ENCODE results near the gene MELTF.

The MELTF gene

DNA sequence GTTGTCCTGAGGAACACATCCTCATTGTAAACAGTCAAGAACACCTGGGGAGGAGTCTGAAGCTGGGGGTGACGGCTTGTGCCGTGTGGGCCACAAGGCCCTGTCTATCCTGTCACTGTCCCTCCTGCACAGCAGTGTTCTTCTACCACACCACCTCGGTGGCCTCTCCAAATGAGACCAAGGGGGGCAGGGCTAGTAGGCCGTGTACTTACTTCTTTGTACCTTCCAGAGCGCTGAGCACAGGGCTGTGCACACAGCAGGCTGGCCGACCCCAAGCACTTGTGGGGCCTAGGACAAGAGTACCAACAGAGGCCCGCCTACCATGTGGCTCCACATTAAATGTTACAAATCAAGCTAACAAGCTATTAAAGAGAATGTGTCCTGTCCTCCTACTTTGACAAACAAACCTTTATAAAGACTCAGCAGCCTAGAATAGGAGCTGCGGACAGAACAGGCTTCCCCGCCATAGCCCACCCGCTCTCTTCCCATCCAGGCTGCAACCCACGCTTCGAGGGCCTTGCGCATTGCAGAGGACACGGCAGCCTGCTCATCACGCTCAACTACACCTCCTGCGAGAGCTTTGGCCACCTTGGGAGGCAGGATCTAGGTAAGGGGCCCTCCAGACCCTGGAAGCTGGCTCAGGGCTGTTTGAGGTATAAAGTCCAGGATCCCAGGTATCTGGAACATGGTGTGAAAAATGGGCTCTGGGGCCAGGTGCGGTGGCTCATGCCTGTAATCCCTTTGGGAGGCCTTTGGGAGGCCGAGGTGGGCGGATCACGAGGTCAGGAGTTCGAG, 30.5 kb downstream of the MELTF start:
- TF ChIP-seq, protein P1, sequence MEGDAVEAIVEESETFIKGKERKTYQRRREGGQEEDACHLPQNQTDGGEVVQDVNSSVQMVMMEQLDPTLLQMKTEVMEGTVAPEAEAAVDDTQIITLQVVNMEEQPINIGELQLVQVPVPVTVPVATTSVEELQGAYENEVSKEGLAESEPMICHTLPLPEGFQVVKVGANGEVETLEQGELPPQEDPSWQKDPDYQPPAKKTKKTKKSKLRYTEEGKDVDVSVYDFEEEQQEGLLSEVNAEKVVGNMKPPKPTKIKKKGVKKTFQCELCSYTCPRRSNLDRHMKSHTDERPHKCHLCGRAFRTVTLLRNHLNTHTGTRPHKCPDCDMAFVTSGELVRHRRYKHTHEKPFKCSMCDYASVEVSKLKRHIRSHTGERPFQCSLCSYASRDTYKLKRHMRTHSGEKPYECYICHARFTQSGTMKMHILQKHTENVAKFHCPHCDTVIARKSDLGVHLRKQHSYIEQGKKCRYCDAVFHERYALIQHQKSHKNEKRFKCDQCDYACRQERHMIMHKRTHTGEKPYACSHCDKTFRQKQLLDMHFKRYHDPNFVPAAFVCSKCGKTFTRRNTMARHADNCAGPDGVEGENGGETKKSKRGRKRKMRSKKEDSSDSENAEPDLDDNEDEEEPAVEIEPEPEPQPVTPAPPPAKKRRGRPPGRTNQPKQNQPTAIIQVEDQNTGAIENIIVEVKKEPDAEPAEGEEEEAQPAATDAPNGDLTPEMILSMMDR (conservative IDR thresholded peaks at IDR 0.05; ENCODE audit: low read depth, low read length), result no peak
- H3K4me3 ChIP-seq (ENCODE audit: low read depth, low read length), result no peak overlapping the region
- no peak for DNase-seq (ENCODE audit: low read depth)

DNA sequence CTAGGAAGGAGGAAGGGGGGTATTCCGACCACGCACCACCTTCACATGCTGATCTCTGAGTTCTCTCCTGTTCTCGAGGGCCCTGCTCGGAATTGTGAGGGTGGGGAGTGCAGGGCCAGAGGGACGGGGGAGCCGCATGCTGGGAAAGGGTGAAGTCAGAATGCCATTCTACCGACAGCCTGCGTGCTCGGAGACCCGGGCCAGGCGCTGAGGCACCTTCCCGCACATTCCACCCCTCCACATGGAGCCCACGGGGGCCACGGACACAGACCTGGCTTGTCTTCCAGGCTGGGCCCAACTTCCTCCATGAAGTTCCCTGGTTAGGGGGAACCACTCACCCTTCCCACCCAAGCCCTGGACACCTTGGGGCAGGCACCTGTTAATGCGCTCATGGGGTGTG, 32.3 kb downstream of the MELTF start:
- TF ChIP-seq, protein P1 (conservative IDR thresholded peaks at IDR 0.05; ENCODE audit: low read depth, low read length), result no peak
- H3K4me3 ChIP-seq (ENCODE audit: low read depth, low read length), result no peak overlapping the region
- DNase-seq (ENCODE audit: low read depth), result no peak

DNA sequence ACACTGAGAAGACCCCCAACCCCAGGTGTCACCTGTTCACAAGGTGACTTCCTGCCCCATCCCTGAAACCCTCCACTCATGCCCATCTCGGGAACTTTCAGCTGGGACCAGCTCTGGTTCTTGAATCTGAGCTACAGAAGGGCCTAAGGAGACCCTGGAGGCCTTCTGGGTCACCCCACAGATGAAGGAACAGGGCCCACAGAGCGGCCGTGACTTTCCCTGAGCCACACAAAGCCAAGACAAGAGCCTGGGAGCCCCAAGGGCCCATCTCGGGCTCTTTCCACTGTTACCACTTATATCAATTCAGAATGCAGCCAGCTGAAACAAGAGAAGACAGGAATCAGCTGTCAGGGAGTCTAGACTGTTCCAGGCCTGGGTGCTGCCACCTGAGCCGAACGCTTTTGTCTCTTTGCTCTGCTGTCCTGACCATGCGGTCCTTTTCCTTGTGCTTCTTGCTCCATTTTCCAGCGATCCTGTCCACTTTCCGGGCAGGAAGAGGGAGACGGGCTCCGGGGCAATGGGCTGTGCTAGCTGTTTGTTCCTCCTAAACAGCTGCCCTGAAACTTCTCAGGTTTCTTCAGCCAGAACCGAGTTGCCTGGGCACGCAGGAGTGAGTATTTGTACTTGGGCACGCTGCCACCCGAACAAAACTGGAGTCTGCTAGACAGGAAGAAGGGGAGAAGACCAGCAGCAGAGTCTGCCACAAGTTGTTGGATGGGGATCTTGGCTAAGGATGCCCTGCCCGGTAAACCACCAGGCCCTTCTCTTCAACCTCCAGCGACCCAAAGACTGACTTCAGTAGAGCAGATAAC, 33.0 kb downstream of the MELTF start:
- DNase-seq (ENCODE audit: low read depth), result no peak
- TF ChIP-seq, protein P1 (conservative IDR thresholded peaks at IDR 0.05; ENCODE audit: low read depth, low read length), result no peak
- H3K4me3 ChIP-seq (ENCODE audit: low read depth, low read length), result no peak overlapping the region

DNA sequence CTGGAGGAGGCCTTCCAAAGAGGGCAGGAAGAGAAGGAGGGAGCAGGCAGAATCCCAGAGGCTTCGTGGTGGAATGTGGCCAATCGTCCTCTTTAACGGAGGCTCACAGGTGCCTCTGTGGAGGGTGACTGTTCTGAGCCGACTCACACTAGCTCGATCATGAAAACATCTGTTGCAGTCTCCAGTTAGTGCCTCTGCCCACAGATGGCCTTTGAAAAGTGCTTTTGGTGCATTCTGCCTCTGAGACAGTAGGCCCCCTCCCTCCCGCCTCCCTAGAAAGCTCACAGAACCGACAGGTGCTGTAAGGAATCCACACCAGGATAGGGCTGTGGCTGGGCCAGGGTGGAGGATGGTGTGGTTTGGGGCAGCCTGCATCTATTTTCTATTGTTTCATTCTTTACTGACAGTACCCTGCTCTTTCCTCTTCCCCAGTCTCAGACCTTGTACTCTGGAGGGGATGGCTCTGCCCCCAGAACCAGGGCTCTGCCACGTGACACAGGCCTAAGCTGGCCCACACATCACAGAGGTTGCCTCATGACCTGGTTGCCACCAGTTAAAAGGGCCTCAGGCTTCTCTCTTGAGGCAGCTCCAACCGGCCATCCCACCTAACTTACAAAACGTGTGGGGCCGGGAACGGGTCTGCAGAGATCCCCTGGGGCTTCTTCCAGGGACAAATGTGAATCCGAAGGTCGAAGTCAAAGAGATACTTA, 33.8 kb downstream of the MELTF start:
- TF ChIP-seq, protein P1 (conservative IDR thresholded peaks at IDR 0.05; ENCODE audit: low read depth, low read length), result no peak
- DNase-seq (ENCODE audit: low read depth), result no peak
- H3K4me3 ChIP-seq (ENCODE audit: low read depth, low read length), result no peak overlapping the region

DNA sequence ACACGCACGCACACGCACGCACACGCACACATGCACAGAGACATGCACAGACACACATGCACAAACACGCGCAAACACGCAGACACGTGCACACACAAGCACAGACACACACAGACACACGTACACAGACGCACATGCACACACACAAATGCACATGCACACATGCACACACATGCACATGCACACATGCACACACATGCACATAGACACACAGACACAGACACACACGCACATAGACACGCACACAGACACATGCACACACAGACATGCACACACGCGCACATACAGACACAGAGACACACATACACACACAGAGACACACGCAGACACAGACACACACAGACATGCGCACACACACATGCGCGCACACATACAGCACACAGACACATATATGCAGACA, 34.6 kb downstream of the MELTF start:
- TF ChIP-seq, protein P1 (conservative IDR thresholded peaks at IDR 0.05; ENCODE audit: low read depth, low read length), result no peak
- DNase-seq (ENCODE audit: low read depth), result no peak
- H3K4me3 ChIP-seq (ENCODE audit: low read depth, low read length), result no peak overlapping the region

DNA sequence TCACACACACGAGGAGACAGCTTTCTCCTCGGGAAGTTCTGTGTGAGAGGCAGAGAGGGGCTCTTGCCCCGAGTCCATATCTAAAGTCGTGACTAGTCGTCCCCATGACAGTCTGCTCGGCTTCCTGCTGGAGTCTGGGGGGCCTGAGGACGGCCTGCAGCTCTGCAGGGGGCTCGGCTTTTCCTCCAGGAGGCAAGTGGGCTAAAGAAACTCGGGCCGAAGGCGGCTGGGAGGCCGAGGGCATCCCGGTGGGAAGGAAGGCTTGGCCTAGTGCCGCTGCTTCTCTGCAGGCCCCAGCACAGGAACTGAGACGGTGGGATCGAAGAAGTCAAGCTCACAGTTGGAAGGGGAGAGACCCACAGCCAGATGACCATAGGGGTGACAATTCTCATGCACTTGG, 35.6 kb downstream of the MELTF start:
- no peak for DNase-seq (ENCODE audit: low read depth)
- no peak overlapping the region for H3K4me3 ChIP-seq (ENCODE audit: low read depth, low read length)
- TF ChIP-seq, protein P1 (conservative IDR thresholded peaks at IDR 0.05; ENCODE audit: low read depth, low read length), result no peak

Measured in choroid plexus epithelial cell (primary cell).